DMS114 treated with DMSO at 0.1 percent for 48 hours (cell line): ENCODE measurements around the gene STARD6.
"Not testable (repeated sequence)": the region's sequence is repeated elsewhere in the genome, so short reads cannot be mapped to it uniquely, and the experiment has no call there.

ENCODE experiments used
- DNase-seq: peaks from one replicate; lab custom pipeline; 2025; ENCODE audit not compliant: unreplicated experiment; lab: John Stamatoyannopoulos, UW

STARD6 gene

DNA sequence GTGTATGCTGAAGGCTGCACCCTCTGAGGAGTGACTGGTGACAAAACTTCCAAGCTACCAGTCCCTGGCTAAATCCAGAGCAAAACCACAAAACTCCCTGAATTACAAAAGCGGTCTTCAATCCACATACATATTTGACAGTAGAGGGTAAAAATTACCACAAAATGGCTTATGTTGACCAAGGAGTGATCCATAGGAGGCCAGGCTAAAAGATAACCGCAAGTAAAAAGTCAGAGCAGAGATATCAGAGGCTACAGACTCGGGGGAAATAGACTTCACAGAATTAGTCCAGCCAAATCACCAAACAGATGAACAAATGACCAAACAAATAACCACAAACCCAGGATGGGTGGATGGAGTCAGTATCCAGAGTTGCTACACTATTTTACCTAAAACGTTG lies 19.4 kb downstream of the STARD6 start:
- DNase-seq: no peak

DNA sequence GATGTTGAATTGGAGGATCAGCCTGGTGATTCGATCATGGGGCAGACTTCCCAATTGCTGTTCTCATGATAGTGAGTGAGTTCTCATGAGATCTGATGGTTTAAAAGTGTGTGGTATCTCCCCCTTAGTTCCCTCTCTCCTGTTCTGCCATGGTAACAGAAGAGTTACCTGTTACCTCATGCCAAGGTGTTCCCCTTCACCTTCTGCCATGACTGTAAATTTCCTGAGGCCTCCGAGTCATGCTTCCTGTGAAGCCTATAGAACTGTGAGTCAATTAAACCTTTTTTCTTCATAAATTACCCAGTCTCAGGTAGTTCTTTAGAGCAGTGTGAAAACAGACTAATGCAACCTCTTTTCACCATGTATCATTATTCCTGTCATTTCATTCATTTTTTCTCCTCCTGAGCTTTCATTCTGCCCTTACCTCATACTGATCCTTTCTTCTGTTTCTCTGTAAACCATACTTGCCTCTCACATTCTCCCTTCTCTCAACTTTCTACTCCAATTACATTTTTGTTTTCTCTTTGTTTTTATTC lies 22.0 kb downstream of the STARD6 start:
- no peak for DNase-seq

- no peak for DNase-seq
These were observed 26.7 kb downstream of the STARD6 start for GRCh38 chr18:54330768-54331548.

DNA sequence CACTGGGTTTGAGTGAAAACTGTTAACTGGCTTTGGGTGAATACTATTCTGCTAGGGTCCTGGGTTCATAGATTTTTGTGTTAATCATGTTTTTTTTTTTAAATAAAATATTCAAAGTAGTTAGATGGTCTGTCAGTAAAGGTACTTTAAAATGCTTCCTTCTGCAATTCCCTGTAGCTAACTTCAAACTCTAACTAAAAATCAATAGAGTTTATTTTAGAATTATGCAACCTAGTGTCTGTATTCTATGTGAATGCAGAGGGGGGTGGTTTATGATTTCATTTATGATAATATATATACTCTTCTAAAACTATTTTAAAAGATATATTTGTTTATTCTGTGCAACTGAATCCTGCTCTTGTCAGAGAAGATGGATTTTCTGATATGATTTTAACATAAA lies 27.9 kb downstream of the STARD6 start:
- no peak for DNase-seq

DNA sequence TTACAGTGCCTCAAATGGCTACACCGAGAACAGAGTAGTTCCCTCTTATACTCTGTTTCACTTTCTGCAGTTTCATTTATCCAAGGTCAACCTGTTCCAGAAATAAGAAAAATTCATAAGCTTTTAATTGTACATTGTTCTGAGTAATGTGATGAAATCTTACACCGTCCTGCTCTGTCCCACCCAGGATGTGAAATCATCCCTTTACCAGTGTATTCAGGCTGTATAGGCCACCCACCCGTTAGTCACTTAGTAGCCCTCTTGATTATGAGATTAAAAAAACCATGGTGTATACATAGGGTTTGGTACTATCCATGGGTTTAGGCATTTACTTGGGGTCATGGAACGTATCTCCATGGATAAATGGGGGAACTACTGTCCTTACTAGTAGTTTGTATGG lies 29.8 kb downstream of the STARD6 start:
- no peak for DNase-seq

- DNase-seq: no peak
These were observed 33.7 kb downstream of the STARD6 start for GRCh38 chr18:54323970-54324369.

DNA sequence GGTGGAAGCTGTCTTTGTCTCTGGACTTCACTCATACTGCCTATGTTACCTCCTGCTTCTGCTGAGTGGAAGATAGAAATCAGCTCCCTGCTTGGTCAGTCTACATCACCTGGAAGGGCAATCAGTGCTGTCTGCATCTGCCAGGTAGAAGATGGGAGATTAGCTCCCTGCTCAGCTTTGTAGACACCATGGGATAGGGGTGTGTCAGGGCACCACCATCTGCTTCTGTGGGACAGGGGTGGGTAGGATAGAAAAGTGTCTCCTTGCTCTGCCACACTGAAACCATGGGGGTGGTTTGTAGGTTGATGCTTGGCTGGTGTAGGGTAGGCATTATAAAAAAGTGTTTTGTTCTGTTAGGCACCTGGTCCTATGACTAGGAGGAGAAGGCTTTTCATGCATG lies 34.1 kb downstream of the STARD6 start:
- DNase-seq: no peak

GRCh38 chr18:54316071-54316820 lies 41.4 kb downstream of the STARD6 start:
- DNase-seq: no peak

GRCh38 chr18:54309564-54309963 lies 48.1 kb downstream of the STARD6 start:
- DNase-seq: not testable (repeated sequence)

DNA sequence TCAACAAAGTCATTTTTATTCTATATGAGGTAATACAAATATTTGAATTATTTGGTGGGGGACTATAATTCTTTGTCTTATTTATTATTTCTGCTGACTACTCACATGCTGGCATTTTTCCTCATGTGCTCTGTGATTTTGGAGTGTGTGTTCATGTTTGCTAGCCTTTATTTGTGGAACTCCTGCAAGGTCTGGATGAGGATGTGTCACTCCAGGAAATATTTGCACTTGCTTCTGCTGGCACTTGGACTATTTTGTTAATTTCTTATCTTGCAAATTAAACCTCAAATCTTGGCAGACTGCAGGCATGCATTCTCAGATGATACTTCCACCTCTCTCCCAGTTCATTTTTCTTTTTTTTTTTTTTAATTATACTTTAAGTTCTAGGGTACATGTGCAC lies 54.2 kb downstream of the STARD6 start:
- no peak for DNase-seq

DNA sequence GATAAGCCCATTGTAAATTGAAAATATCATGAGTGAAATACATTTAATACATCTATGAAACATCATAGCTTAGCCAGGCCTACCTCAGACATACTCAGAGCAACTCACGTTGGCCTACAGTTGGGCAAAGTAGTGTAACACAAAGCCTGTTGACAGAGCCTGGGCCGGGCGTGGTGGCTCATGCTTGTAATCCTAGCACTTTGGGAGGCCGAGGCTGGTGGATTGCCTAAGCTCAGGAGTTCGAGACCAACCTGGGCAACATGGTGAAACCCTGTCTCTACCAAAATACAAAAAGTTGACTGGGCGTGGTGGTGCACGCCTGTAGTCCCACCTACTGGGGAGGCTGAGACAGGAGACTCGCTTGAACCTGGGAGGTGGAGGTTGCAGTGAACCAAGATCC lies 58.7 kb downstream of the STARD6 start:
- DNase-seq: not testable (repeated sequence)

DNA sequence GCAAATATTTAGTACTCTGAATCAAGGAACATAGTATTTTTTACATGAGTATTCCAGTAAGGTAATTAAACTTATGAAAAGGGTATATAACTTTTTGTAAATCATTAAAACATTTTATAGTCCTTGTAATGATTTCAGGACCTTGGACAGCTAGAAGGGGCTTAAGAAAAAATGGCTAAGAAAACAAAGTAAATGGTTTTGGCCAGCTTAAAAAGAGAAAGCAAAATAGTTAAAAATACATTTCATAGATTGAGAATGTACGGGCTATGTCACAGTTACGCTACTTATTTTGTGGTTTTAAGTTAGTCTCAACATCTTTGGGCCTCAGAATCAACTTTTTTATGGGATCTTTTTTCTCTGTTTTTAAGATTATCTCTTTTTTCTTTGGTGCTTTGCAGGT lies 61.6 kb downstream of the STARD6 start:
- DNase-seq: no peak

DNA sequence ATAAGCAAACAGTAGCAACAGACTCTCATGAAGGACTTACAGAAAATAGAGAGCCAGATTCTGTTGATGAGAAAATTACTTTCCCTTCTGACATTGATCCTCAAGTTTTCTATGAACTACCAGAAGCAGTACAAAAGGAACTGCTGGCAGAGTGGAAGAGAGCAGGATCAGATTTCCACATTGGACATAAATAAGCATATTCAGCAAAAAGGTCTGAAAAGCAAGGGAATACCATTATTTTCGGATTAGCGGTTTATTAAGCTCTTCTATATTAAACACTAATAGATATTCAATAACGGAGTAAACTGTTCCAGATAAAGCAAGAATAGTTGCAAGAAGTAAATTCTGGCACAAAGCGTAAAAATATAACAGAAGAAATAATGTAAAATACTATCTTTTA lies 63.4 kb downstream of the STARD6 start:
- no peak for DNase-seq

DNA sequence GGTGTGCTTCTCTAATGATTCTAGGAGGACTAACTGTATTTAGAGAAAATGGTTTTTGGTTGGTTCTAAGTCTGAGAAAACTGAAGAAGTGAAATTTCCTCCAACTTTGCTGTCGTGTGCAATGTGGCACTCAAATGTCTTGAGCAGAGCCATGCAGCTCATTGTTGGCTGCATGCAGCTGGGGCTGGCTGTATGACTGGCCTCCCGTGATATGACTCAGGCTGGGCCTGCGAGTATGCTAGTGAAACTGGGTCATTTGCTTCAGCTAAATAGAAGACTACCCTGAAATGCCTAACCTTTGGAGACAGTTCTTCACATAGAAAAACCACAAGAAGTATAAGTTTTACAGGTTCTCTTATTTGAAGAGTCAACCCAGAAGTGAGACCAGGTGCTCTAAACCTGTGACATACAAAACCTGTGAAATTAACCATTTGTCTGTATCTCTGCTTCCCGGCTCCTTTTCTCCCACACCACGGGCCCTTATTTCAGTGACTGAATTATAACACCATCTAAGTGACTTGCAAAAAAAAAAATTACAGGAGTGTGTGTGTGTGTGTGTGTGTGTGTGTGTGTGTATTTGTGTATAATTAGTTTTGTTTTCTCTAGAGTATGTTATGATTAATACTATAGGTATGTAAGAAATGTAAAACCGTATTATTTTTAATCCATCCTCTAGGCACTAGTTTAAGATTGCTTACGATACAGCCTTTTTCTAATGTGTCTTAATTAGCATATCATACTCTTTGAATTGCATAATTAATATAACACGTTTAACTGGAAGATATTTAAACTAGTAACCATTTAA lies 72.5 kb downstream of the STARD6 start:
- DNase-seq: no peak

GRCh38 chr18:54284535-54284934 lies 73.1 kb downstream of the STARD6 start:
- no peak for DNase-seq

- no peak for DNase-seq
These were observed 77.5 kb downstream of the STARD6 start for GRCh38 chr18:54280220-54280569.

DNA sequence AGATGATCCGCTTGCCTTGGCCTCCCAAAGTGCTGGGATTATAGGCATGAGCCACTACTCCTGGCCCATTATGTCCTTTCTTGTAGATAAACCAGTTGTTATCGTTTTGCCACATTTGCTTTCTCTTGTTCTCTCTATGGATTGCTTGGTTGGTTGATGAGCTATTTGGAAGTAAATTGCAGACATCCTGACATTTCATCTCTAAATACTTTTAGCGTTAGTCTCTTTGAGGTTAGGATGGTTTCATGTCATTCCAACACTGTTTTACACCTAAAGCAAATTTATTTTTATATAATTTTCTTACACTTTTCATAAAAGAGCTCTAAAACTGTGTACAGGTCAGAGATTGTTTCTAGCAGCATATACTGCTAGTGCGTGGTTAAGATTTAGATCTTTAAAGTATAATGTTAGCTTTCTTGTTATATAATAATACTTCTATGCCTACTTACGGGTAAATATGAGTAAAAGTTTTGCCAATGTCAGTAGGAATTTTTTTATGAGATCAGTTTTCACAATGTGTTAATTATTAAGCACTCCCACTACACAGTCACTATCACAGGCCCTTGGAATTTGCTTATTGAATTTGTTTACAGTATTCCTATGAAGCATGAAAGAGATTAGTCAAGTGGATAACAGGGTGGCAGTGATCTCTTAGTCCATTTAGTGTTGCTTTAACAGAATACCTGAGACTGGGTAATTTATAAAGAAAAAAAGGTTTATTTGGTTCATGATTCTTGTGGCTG lies 78.0 kb downstream of the STARD6 start:
- no peak for DNase-seq

- no peak for DNase-seq
These were observed 79.0 kb downstream of the STARD6 start for GRCh38 chr18:54278615-54279014.

- DNase-seq: no peak
These were observed 79.8 kb downstream of the STARD6 start for GRCh38 chr18:54277899-54278298.
